Posterior cingulate gyrus (tissue), 11 donors: ENCODE results near the gene GLIS1.
A peak's percentile ranks its signal among the peaks of the same experiment; 100 is the strongest.

Experiments
- DNase-seq, 10 donors: peaks; one replicate each; pipeline versions ENCODE4 v3.0.0 to v3.0.0-alpha.2; 2020 to 2021; ENCODE audit warnings: mixed read lengths in 3 of 10
- intact Hi-C: fragments of 100-400 bp; cut with DNase I; formaldehyde crosslinking; loops from one replicate; pipeline ENCODE4 v1.15.1; 2023

Gene GLIS1

DNA sequence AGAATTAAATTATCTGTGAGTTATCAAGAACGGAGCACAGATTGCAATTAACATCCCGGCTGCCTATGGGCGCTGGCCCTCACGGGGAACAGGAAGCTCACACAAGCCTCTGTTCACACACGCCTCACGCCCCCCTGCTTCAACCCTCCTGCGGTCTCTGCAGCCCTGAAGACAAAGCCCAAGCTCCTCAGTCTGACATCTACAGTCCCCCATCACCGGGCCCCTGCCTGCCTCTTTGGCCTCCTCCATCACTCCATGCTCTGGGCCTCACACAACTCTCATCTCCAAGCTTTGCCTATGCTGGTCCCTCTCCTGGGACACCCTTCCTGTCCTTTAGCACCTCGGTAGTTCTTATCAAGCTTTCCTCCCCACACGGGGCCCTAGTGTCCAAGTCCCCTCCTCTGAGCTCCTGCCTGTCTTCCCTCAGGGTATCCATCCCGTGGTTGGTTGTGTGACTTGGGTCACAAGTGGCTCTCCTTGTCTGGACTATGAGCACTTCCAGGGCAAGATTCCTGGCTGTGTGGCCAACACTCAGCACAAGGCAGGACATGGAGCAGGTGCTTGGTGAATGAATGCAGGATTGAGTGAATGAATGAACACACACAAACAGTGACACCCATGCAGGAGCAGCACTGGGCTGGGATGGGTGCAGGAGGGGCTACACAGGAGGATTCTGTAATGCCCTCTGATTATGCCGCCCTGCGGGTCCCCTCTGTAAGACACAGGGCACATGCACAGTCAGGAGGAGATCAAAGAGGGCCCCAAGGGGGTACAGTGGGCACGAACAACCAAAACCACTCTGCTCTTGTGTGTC is 163.6 kb downstream of the GLIS1 start:
- intact Hi-C loops, result no loop called here
- DNase-seq, result peak in 2 of 10 donors; percentile 2 to 76

- DNase-seq, result peak in 2 of 10 donors; percentile 2 to 47
- intact Hi-C loops, result no loop called here
Observed at GRCh38 chr1:53574621-53575020, 164.3 kb downstream of the GLIS1 start.

GRCh38 chr1:53573931-53574330 is 165.0 kb downstream of the GLIS1 start:
- peak in 2 of 10 donors; percentile 1 to 57 for DNase-seq
- intact Hi-C loops, result no loop called here

DNA sequence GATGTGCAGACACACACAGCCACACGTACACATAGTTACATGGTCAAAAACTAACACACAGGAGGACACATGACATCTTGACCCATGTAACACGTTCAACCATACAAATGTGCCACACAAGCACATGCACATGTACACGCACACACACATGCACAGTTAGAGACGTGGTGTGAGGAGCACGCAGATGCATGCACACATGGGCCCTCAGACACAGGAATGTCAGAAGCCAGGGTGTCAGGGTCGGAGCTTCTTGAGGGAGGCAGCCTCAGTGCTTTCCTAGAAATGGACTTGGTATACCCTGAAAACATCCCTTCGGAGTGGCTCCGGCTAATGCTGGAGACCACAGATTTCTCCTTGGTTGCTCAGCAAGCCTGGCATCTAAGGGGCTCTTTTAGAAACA is 165.4 kb downstream of the GLIS1 start:
- DNase-seq, result peak in 2 of 10 donors; percentile 3 to 35
- intact Hi-C loops, result no loop called here

DNA sequence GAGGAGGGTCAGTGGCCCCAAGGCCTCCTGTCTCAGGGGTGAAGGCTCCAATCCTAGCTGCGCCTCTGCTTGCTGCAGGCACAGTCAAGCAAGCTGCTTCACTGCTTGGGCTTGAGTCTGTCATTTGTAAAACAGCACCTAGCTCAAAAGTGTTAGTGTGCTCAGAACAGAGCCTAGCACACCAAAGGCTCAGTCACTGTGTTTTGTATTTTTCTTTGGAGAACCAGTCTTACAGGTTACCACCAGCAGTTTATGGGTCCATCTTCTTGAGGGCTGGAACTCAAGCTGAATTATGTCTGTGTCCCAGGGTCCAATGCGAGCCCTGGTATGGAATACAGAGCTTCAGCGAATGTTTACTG is 166.2 kb downstream of the GLIS1 start:
- intact Hi-C loops, result no loop called here
- no peak for DNase-seq

- intact Hi-C loops, result no loop called here
- peak in 6 of 10 donors; percentile 28 to 89 (median 32) for DNase-seq
Observed at GRCh38 chr1:53572065-53572814, 166.7 kb downstream of the GLIS1 start.

DNA sequence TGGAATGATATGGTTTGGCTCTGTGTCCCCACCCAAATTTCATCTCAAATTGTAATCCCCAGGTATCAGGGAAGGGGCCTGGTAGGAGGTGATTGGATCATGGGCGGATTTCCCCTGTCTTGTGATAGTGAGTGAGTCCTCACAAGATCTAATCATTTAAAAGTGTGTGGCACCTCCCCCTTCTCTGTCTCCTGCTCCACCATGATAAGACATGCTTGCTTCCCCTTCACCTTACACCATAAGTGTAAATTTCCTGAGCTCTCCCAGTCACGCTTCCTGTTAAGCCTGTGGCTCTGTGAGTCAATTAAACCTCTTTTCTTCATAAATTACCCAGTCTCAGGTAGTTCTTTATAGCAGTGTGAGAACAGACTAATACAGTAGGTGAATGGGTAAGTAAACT is 170.4 kb downstream of the GLIS1 start:
- intact Hi-C loops, result no loop called here
- DNase-seq, result no peak

DNA sequence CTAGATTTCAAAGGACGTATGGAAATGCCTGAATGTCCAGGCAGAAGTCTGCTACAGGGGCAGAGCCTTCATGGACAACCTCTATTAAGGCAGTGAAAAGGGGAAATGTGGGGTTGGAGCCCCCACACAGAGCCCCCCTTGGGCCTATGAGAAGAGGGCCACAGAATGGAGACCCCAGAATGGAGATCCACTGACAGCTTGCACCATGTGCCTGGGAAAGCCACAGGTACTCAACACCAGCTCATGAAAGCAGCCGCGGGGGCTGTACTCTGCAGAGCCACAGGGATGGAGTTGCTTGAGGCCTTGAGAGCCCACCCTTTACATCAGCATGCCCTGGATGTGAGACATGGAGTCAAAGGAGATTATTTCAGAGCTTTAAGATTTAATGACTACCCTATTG is 171.1 kb downstream of the GLIS1 start:
- DNase-seq, result peak in 2 of 10 donors; percentile 24 to 32
- intact Hi-C loops, result no loop called here

- DNase-seq, result peak in 2 of 10 donors; percentile 17 to 24
- intact Hi-C loops, result no loop called here
Observed at GRCh38 chr1:53567450-53567849, 171.5 kb downstream of the GLIS1 start.

- intact Hi-C loops, result no loop called here
- no peak for DNase-seq
Observed at GRCh38 chr1:53563611-53564010, 175.4 kb downstream of the GLIS1 start.

DNA sequence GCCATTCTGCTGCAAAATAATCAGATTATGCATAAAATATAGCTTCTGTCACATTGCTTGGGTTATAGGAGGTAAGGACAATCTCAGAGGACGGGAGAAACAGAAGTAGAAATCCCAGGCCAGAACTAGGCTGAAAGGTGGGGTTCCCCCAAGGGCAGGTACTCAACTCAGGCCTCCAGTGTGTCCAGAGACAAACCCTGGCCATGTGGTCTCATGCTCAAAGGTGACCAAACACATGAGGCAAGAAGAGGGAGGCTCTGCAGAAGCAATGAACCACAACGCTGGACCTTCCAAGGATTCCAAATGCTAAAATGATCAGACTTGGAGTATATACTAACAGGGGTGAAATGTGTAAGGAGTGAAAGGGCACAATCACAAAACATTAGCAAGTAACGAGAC is 176.0 kb downstream of the GLIS1 start:
- intact Hi-C loops, result no loop called here
- DNase-seq, result no peak

DNA sequence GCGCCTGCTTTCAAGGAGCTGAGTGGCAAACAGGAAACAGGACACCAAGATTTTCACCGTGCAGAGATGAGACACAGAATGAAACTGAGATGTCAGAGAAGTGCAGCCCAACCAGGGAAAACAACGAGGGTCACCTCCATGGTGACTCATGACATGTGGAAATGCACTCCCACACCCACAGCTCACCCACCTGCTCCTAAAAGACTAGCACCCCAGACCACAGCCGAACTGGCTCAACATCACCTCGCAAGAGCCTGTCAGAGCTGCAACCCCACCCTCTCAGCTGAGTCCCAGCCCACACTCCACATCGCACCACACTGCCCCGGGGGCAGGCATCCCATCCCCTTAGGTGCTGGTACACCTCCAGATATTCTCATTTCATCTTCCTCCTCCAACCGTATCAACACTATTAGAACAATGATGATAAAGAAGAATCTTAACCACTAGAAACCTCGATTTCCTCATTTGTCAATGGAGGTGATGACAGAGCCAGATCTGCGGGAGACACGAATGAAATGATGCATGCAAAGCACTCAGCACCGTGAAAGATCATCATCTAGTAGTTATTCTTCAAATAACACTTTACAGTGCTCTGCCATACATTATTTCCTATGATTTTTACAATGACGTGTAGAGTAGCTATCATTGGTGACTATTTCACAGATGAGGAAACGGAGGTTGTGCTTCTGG is 176.5 kb downstream of the GLIS1 start:
- peak in 3 of 10 donors; percentile 2 to 26 (median 25) for DNase-seq
- intact Hi-C loops, result no loop called here

- DNase-seq, result peak in 4 of 10 donors; percentile 4 to 61 (median 29)
- intact Hi-C loops, result no loop called here
Observed at GRCh38 chr1:53561503-53562105, 177.4 kb downstream of the GLIS1 start.

- DNase-seq, result peak in 3 of 10 donors; percentile 3 to 74 (median 38)
- intact Hi-C loops, result no loop called here
Observed at GRCh38 chr1:53560581-53561502, 178.1 kb downstream of the GLIS1 start.

- intact Hi-C loops, result no loop called here
- DNase-seq, result peak in 1 of 10 donors; percentile 61
Observed at GRCh38 chr1:53559854-53560580, 178.9 kb downstream of the GLIS1 start.

DNA sequence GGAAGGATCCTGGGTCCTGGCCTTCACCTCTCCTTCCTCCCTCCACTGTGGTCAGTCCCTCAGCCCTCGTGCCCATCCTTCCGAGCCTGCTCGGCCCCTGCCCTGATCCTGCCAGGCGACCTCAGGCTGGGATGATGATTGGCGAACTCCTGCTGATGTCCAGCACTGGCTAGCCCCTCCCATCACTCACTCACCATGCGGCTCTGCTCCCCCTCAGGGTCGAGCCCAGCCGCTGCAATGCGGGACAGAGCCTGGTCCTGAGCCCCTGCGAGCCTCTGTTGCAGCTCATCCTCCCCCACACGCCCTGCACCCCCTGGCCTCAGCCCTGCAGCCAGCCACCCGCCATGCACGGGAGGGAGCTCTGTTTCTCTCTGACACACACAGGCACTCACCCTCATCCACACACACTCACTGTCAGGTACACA is 179.6 kb downstream of the GLIS1 start:
- DNase-seq, result peak in 3 of 10 donors; percentile 7 to 65 (median 51)
- intact Hi-C loops, result no loop called here

GRCh38 chr1:53558739-53559315 is 180.1 kb downstream of the GLIS1 start:
- intact Hi-C loops, result no loop called here
- no peak for DNase-seq
